Transverse colon (tissue), 4 donors: ENCODE results near the gene WDR27.

ENCODE experiments used
- EP300 ChIP-seq: sonication (generic); formaldehyde crosslinking; IDR thresholded peaks from one replicate; pipeline ENCODE4 v1.6.1; 2017; ENCODE audit warnings: antibody characterized with exemption, low read depth
- POLR2A ChIP-seq: fragments of 450-650 bp; IDR thresholded peaks from one replicate; pipeline ENCODE4 v1.6.1; 2016; ENCODE audit warnings: antibody characterized with exemption, mild to moderate bottlenecking, moderate library complexity
- POLR2AphosphoS5 ChIP-seq, 3 donors: sonication (generic); formaldehyde crosslinking; IDR thresholded peaks; one replicate each; pipeline ENCODE4 v1.6.1; 2016; ENCODE audit warnings: antibody characterized with exemption in 3 of 3
- TF ChIP-seq, protein P1 (sequence below), 5 experiments: fragments of 200-600 bp in 3 of 5; fragments of 450-650 bp in 2 of 5; sonication (generic) in 3 of 5; IDR thresholded peaks; 1 replicate in 2 of 5; 2 replicates in 3 of 5; pipeline ENCODE4 v1.5.1; 2016 to 2017; ENCODE audit warnings: antibody characterized with exemption in 5 of 5, inconsistent platforms in 3 of 5, mild to moderate bottlenecking in 2 of 5, moderate library complexity in 1 of 5

DNA sequence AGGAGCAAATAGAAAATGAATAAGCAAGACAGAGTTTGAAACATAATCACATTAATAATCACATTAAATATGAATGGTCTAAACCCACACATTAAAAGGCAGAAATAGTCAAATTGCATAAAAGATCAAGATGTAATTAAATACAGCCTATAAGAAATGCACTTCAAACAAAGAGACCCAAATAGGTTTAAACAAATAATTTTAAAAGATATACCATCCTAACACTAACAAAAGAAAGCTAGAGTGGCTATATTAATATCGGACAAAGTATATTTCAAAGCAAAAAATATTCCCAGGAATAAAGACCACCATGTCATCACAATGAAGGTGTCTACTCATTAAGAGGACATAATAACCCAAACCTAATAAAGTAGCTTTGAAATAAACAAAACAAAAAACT is 140.2 kb downstream of the WDR27 start:
- TF ChIP-seq POLR2AphosphoS5 (IDR thresholded peaks at IDR 0.05) (no peak), EP300 (no peak), POLR2A (no peak)
- TF ChIP-seq, protein P1, sequence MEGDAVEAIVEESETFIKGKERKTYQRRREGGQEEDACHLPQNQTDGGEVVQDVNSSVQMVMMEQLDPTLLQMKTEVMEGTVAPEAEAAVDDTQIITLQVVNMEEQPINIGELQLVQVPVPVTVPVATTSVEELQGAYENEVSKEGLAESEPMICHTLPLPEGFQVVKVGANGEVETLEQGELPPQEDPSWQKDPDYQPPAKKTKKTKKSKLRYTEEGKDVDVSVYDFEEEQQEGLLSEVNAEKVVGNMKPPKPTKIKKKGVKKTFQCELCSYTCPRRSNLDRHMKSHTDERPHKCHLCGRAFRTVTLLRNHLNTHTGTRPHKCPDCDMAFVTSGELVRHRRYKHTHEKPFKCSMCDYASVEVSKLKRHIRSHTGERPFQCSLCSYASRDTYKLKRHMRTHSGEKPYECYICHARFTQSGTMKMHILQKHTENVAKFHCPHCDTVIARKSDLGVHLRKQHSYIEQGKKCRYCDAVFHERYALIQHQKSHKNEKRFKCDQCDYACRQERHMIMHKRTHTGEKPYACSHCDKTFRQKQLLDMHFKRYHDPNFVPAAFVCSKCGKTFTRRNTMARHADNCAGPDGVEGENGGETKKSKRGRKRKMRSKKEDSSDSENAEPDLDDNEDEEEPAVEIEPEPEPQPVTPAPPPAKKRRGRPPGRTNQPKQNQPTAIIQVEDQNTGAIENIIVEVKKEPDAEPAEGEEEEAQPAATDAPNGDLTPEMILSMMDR (IDR thresholded peaks at IDR 0.05), result no peak
